Smooth muscle cell (in vitro differentiated cells): ENCODE measurements around the gene CYP27B1. TPM values are rescaled to one million over a fixed set of nuclear protein-coding genes. Genes with fewer than 3 reads are reported as not detected.

Source experiments
- DNase-seq: peaks from one replicate; lab custom pipeline; 2025; ENCODE audit not compliant: unreplicated experiment; lab: John Stamatoyannopoulos, UW
- H2AFZ ChIP-seq: fragments of 200-600 bp; sonication (generic); 2 replicates; pipeline ENCODE4 v1.6.0; 2016; ENCODE audit warnings: antibody characterized with exemption, low read depth, mild to moderate bottlenecking
- H3F3A ChIP-seq: fragments of 200-600 bp; sonication (generic); 2 replicates; pipeline ENCODE4 v1.6.0; 2017; ENCODE audit warnings: antibody characterized with exemption, low read depth
- H3K27ac ChIP-seq: fragments of 200-600 bp; sonication (generic); 2 replicates; pipeline ENCODE4 v1.5.1; 2016; ENCODE audit warnings: low read depth, mild to moderate bottlenecking
- H3K27me3 ChIP-seq: fragments of 200-600 bp; sonication (generic); 2 replicates; pipeline ENCODE4 v1.6.1; 2016; ENCODE audit warnings: low read depth, mild to moderate bottlenecking
- H3K36me3 ChIP-seq: fragments of 200-600 bp; sonication (generic); 2 replicates; pipeline ENCODE4 v1.5.1; 2016; ENCODE audit warnings: low read depth
- H3K4me1 ChIP-seq: fragments of 200-600 bp; sonication (generic); 2 replicates; pipeline ENCODE4 v1.5.1; 2016; ENCODE audit warnings: low read depth
- H3K4me2 ChIP-seq: fragments of 200-600 bp; sonication (generic); 2 replicates; pipeline ENCODE4 v1.6.0; 2016; ENCODE audit warnings: mild to moderate bottlenecking
- H3K4me3 ChIP-seq: fragments of 200-600 bp; sonication (generic); 2 replicates; pipeline ENCODE4 v1.5.1; 2016; ENCODE audit warnings: mild to moderate bottlenecking
- H3K79me2 ChIP-seq: fragments of 200-600 bp; sonication (generic); 2 replicates; pipeline ENCODE4 v1.6.0; 2016; ENCODE audit warnings: low read depth, mild to moderate bottlenecking
- H3K9ac ChIP-seq: fragments of 200-600 bp; sonication (generic); 2 replicates; pipeline ENCODE4 v1.6.0; 2016; ENCODE audit warnings: low read depth
- H3K9me3 ChIP-seq: fragments of 200-600 bp; sonication (generic); replicated peaks from 2 replicates; pipeline ENCODE4 v1.5.1; 2016; ENCODE audit warnings: low read depth
- H4K20me1 ChIP-seq: fragments of 200-600 bp; sonication (generic); 2 replicates; pipeline ENCODE4 v1.6.0; 2016; ENCODE audit warnings: low read depth
- CTCF ChIP-seq: fragments of 200-600 bp; sonication (generic); IDR thresholded peaks from 2 replicates; pipeline ENCODE4 v1.5.1; 2017; ENCODE audit warnings: borderline replicate concordance, mild to moderate bottlenecking, antibody characterized with exemption; ENCODE audit not compliant: insufficient read depth, poor library complexity, severe bottlenecking
- WGBS: methylation state at CpG from one replicate; pipeline ENCODE4 v1.1.7; 2016; ENCODE audit warnings: low lambda C conversion rate; 5-methylcytosine and 5-hydroxymethylcytosine counted together
- polyA plus RNA-seq: library from polyadenylated mRNA; unstranded; fragments of >200 nt; fragmentation: Nextera tagmentation; extraction: Ambion mirVana; gene quantifications from 2 replicates; pipeline ENCODE4 v1.2.1, GENCODE V29; 2016
- total RNA-seq: library from RNA; depleted of rRNA; stranded (reverse); fragments of >200 nt; gene quantifications from 2 replicates; pipeline ENCODE4 v1.2.3, GENCODE V29; 2014

CYP27B1 gene
- total and polyA plus RNA-seq, 2 experiments from 2014 or later, result 0.81 to 1.7 TPM

- Histone ChIP-seq H3F3A (no peaks in the 10 kb centered on the region), H3K36me3 (no peaks in the 10 kb centered on the region), H3K9me3 (no peaks in the 10 kb centered on the region), H3K27me3 (peaks cover 55% of the 10 kb centered on the region), H3K4me2 (no peak overlapping the region), H4K20me1 (no peaks in the 10 kb centered on the region), H3K4me1 (peaks cover 26% of the 10 kb centered on the region), H2AFZ (no peak overlapping the region), H3K27ac (no peak overlapping the region), H3K4me3 (no peak overlapping the region), H3K79me2 (no peaks in the 10 kb centered on the region), H3K9ac (no peak overlapping the region)
- WGBS, result 100% methylated on average over 3 of the region's 3 CpGs
- no peak for DNase-seq
- TF ChIP-seq CTCF, result no peak
Observed at GRCh38 chr12:57767876-57768275, 998 bp upstream of the CYP27B1 start.

GRCh38 chr12:57767305-57767698 lies 424 bp upstream of the CYP27B1 start:
- no peak overlapping the region for H2AFZ ChIP-seq
- H3F3A ChIP-seq, result no peaks in the 10 kb centered on the region
- H3K27ac ChIP-seq, result no peak overlapping the region
- H3K79me2 ChIP-seq, result no peaks in the 10 kb centered on the region
- DNase-seq, result no peak
- no peak overlapping the region for H3K9ac ChIP-seq
- H3K36me3 ChIP-seq, result no peaks in the 10 kb centered on the region
- H3K4me1 ChIP-seq, result peaks cover 26% of the 10 kb centered on the region
- no peak overlapping the region for H3K4me3 ChIP-seq
- peak overlapping the region; percentile 84 for H3K4me2 ChIP-seq
- H4K20me1 ChIP-seq, result no peaks in the 10 kb centered on the region
- no peak for TF ChIP-seq CTCF
- peaks cover 61% of the 10 kb centered on the region for H3K27me3 ChIP-seq
- no peaks in the 10 kb centered on the region for H3K9me3 ChIP-seq

GRCh38 chr12:57765698-57766463 lies 997 bp downstream of the CYP27B1 start:
- peak overlapping the region; percentile 44 for H3K4me3 ChIP-seq
- H3K4me2 ChIP-seq, result peak overlapping the region; percentile 84
- H2AFZ ChIP-seq, result no peak overlapping the region
- peaks cover 26% of the 10 kb centered on the region for H3K4me1 ChIP-seq
- no peaks in the 10 kb centered on the region for H3K36me3 ChIP-seq
- WGBS, result 9% methylated on average over 37 of the region's 40 CpGs
- H3F3A ChIP-seq, result no peaks in the 10 kb centered on the region
- H3K9me3 ChIP-seq, result no peaks in the 10 kb centered on the region
- H4K20me1 ChIP-seq, result no peaks in the 10 kb centered on the region
- H3K9ac ChIP-seq, result no peak overlapping the region
- no peak overlapping the region for H3K27ac ChIP-seq
- TF ChIP-seq CTCF, result no peak
- H3K79me2 ChIP-seq, result no peaks in the 10 kb centered on the region
- no peak for DNase-seq
- H3K27me3 ChIP-seq, result peaks cover 72% of the 10 kb centered on the region
